GM19099 (cell line): Measurements from ENCODE around the gene KRTAP5-8.

Source experiments
- POLR2A ChIP-seq: IDR thresholded peaks from 3 replicates; pipeline ENCODE4 v1.6.1; 2011; ENCODE audit warnings: low read depth; ENCODE audit not compliant: insufficient read length; ENCODE audit errors: extremely low read depth

KRTAP5-8 gene

GRCh38 chr11:71532036-71532610, 5.7 kb upstream of the KRTAP5-8 start:
- no peak for TF ChIP-seq POLR2A

GRCh38 chr11:71535825-71536224, 2.0 kb upstream of the KRTAP5-8 start:
- no peak for TF ChIP-seq POLR2A

- no peak for TF ChIP-seq POLR2A
These were observed 288 bp upstream of the KRTAP5-8 start for GRCh38 chr11:71537537-71537936.

- TF ChIP-seq POLR2A, result no peak
These were observed 803 bp downstream of the KRTAP5-8 start for GRCh38 chr11:71538666-71538990.

GRCh38 chr11:71539017-71539416, 1.2 kb downstream of the KRTAP5-8 start:
- TF ChIP-seq POLR2A, result no peak

- TF ChIP-seq POLR2A, result no peak
These were observed 4.6 kb downstream of the KRTAP5-8 start for GRCh38 chr11:71542382-71542781.

- TF ChIP-seq POLR2A, result no peak
These were observed 5.3 kb downstream of the KRTAP5-8 start for GRCh38 chr11:71542879-71543777.

- TF ChIP-seq POLR2A, result no peak
These were observed 6.0 kb downstream of the KRTAP5-8 start for GRCh38 chr11:71543866-71544265.

GRCh38 chr11:71544525-71545214, 6.8 kb downstream of the KRTAP5-8 start:
- no peak for TF ChIP-seq POLR2A

- TF ChIP-seq POLR2A, result no peak
These were observed 7.7 kb downstream of the KRTAP5-8 start for GRCh38 chr11:71545405-71545966.

- no peak for TF ChIP-seq POLR2A
These were observed 10.3 kb downstream of the KRTAP5-8 start, which contains the start of gene KRTAP5-9 for GRCh38 chr11:71548120-71548519. KRTAP5-9 (plus strand) TSS chr11:71548420; CDS start chr11:71548658, 238 bp downstream.

GRCh38 chr11:71548716-71549151, 10.9 kb downstream of the KRTAP5-8 start:
- no peak for TF ChIP-seq POLR2A

GRCh38 chr11:71551711-71552110, 13.9 kb downstream of the KRTAP5-8 start:
- no peak for TF ChIP-seq POLR2A

GRCh38 chr11:71554996-71555395, 17.2 kb downstream of the KRTAP5-8 start:
- TF ChIP-seq POLR2A, result no peak

- no peak for TF ChIP-seq POLR2A
These were observed 17.7 kb downstream of the KRTAP5-8 start for GRCh38 chr11:71555508-71555907.
